ENCODE data around the gene STX18.

DNA sequence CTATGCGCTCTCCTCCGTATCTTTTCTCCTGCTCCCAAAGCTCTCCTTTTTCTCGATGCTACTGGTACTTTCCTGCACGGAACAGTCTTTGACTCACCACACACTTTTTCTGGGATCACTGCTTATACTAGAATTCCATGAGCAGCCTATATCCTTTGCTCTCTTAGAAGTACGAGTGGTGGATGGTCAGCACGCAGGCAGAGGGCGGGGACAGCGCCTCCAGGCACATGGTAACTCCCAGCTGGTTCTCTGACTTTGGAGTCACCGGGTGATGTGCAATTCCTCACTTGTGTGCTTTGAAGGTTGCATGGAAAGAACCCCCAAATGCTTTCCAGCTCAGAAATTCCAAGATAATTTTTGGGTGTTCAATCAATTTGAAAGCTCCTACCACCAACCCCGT lies 56.0 kb downstream of the STX18 start:
- TF ChIP-seq, protein P1, sequence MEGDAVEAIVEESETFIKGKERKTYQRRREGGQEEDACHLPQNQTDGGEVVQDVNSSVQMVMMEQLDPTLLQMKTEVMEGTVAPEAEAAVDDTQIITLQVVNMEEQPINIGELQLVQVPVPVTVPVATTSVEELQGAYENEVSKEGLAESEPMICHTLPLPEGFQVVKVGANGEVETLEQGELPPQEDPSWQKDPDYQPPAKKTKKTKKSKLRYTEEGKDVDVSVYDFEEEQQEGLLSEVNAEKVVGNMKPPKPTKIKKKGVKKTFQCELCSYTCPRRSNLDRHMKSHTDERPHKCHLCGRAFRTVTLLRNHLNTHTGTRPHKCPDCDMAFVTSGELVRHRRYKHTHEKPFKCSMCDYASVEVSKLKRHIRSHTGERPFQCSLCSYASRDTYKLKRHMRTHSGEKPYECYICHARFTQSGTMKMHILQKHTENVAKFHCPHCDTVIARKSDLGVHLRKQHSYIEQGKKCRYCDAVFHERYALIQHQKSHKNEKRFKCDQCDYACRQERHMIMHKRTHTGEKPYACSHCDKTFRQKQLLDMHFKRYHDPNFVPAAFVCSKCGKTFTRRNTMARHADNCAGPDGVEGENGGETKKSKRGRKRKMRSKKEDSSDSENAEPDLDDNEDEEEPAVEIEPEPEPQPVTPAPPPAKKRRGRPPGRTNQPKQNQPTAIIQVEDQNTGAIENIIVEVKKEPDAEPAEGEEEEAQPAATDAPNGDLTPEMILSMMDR (IDR thresholded peaks at IDR 0.05; ENCODE audit: extremely low read depth in 1 of 2, insufficient read depth in 1 of 2, low read depth in 1 of 2, low read length in 2 of 2) = no peak
- no peak for TF ChIP-seq POLR2AphosphoS5 (IDR thresholded peaks at IDR 0.05; ENCODE audit: insufficient read depth, low read depth, low read length)
- TF ChIP-seq FOS (IDR thresholded peaks at IDR 0.05; ENCODE audit: borderline replicate concordance, insufficient read depth, low read length) = no peak
- TF ChIP-seq, protein P2, sequence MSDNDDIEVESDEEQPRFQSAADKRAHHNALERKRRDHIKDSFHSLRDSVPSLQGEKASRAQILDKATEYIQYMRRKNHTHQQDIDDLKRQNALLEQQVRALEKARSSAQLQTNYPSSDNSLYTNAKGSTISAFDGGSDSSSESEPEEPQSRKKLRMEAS (IDR thresholded peaks at IDR 0.05; ENCODE audit: insufficient read depth, insufficient read length) = no peak
- no peak for TF ChIP-seq EZH2 (IDR thresholded peaks at IDR 0.05; ENCODE audit: borderline replicate concordance, low read depth, low read length, severe bottlenecking)
- no peak for TF ChIP-seq POLR2A (IDR thresholded peaks at IDR 0.05; ENCODE audit: low read depth, low read length)
